Loucy (cell line): ENCODE measurements around the gene LIMA1.
"Not testable (repeated sequence)": the region's sequence is repeated elsewhere in the genome, so short reads cannot be mapped to it uniquely, and the experiment has no call there.

Source experiments
- H2AFZ ChIP-seq: fragments of 200-600 bp; sonication (generic); 2 replicates; pipeline ENCODE4 v1.6.0; 2016; ENCODE audit warnings: antibody characterized with exemption, mild to moderate bottlenecking, low read length, moderate library complexity
- H3F3A ChIP-seq: fragments of 200-600 bp; 2 replicates; pipeline ENCODE4 v1.6.0; 2016; ENCODE audit warnings: antibody characterized with exemption, low read depth, mild to moderate bottlenecking
- H3K27me3 ChIP-seq: fragments of 200-600 bp; sonication (generic); 2 replicates; pipeline ENCODE4 v1.6.1; 2014; ENCODE audit warnings: low read length, mild to moderate bottlenecking; ENCODE audit not compliant: insufficient read depth, poor library complexity, severe bottlenecking
- H3K36me3 ChIP-seq: fragments of 200-600 bp; sonication (generic); 2 replicates; pipeline ENCODE4 v1.6.1; 2016; ENCODE audit warnings: low read length; ENCODE audit not compliant: insufficient read depth
- H3K4me1 ChIP-seq: fragments of 200-600 bp; sonication (generic); 2 replicates; pipeline ENCODE4 v1.5.1; 2014; ENCODE audit warnings: low read length, mild to moderate bottlenecking; ENCODE audit not compliant: insufficient read depth, poor library complexity, severe bottlenecking
- H3K4me2 ChIP-seq: fragments of 200-600 bp; sonication (generic); 2 replicates; pipeline ENCODE4 v1.6.0; 2014; ENCODE audit warnings: antibody characterized with exemption, low read length, low read depth, mild to moderate bottlenecking; ENCODE audit not compliant: poor library complexity, severe bottlenecking
- H3K4me3 ChIP-seq: fragments of 200-600 bp; sonication (generic); 2 replicates; pipeline ENCODE4 v1.5.1; 2014; ENCODE audit warnings: low read length, mild to moderate bottlenecking, mixed read lengths; ENCODE audit not compliant: poor library complexity, severe bottlenecking
- H3K79me2 ChIP-seq: fragments of 200-600 bp; sonication (generic); 2 replicates; pipeline ENCODE4 v1.6.1; 2014; ENCODE audit warnings: low read length; ENCODE audit not compliant: insufficient read depth
- H3K9ac ChIP-seq: fragments of 200-600 bp; sonication (generic); 2 replicates; pipeline ENCODE4 v1.6.0; 2014; ENCODE audit warnings: mild to moderate bottlenecking, low read depth, low read length, moderate library complexity; ENCODE audit not compliant: poor library complexity, severe bottlenecking
- H3K9me2 ChIP-seq: fragments of 200-600 bp; sonication (generic); replicated peaks from 2 replicates; pipeline ENCODE4 v1.6.1; 2016; ENCODE audit warnings: low read depth, low read length, mixed read lengths
- H3K9me3 ChIP-seq: fragments of 200-600 bp; sonication (generic); 2 replicates; pipeline ENCODE4 v1.6.1; 2014; ENCODE audit warnings: mild to moderate bottlenecking, antibody characterized with exemption, low read length, low read depth; ENCODE audit not compliant: insufficient read depth
- H4K20me1 ChIP-seq: fragments of 200-600 bp; sonication (generic); 2 replicates; pipeline ENCODE4 v1.6.0; 2014; ENCODE audit warnings: antibody characterized with exemption, low read length, mild to moderate bottlenecking; ENCODE audit not compliant: insufficient read depth, poor library complexity, severe bottlenecking
- CTCF ChIP-seq: fragments of 200-600 bp; sonication (generic); conservative IDR thresholded peaks from 2 replicates; pipeline ENCODE4 v1.5.1; 2014; ENCODE audit warnings: mild to moderate bottlenecking, antibody characterized with exemption, low read length
- EZH2phosphoT487 ChIP-seq: fragments of 200-600 bp; IDR thresholded peaks from 2 replicates; pipeline ENCODE4 v1.6.1; 2018; ENCODE audit warnings: antibody characterized with exemption, mild to moderate bottlenecking, moderate library complexity, borderline replicate concordance

Gene LIMA1

GRCh38 chr12:50275556-50275955, 7.8 kb downstream of the LIMA1 start:
- Histone ChIP-seq H2AFZ (peak overlapping the region; percentile 37; the same call in 1 of the 2 replicates), H3K4me1 (peaks cover 17% of the 10 kb centered on the region), H3K36me3 (no peaks in the 10 kb centered on the region), H3K9ac (no peak overlapping the region), H3K9me3 (no peaks in the 10 kb centered on the region), H3K4me2 (peak overlapping the region; percentile 61), H3K9me2 (no peaks in the 10 kb centered on the region), H3K79me2 (no peaks in the 10 kb centered on the region), H3F3A (0 out of 2 replicates have a peak, but pooled peaks cover 3% of the 10 kb centered on the region), H3K4me3 (peak overlapping the region; percentile 30), H4K20me1 (no peaks in the 10 kb centered on the region), H3K27me3 (no peaks in the 10 kb centered on the region)
- no peak for TF ChIP-seq CTCF
- TF ChIP-seq EZH2phosphoT487, result no peak

GRCh38 chr12:50275127-50275526, 8.2 kb downstream of the LIMA1 start:
- peak overlapping the region; percentile 30 for H3K4me3 ChIP-seq
- not testable (repeated sequence) for H3K9ac ChIP-seq, H3F3A ChIP-seq, H3K9me2 ChIP-seq, H4K20me1 ChIP-seq, H3K27me3 ChIP-seq, H3K79me2 ChIP-seq, H3K36me3 ChIP-seq, H3K9me3 ChIP-seq
- H2AFZ ChIP-seq, result peak overlapping the region; percentile 37; the same call in 1 of the 2 replicates
- peak overlapping the region; percentile 61 for H3K4me2 ChIP-seq
- H3K4me1 ChIP-seq, result peaks cover 17% of the 10 kb centered on the region

DNA sequence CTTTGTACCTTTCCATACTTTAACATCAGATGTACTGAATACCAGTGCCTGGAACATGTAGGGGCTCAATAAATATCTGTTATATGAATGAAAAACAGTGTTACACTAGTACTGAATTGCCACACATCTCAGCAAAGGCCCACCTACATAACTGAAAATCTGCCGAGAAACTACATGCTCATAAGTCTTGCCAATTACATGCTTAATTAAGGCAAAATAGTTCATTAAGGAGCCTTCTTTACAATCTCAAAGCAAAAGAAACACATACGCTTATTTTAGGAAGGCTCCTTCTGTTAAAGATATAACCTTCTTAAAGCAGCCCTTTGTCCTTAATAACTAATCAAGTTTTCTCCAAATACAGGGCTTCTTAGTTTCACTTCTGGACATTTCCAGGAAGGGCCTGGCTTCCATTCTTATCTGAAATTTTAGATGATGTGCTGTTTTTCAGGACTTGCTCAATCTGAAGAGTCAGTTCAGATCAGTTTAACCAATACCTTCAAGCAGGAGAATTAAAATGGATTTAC, 11.5 kb downstream of the LIMA1 start:
- Histone ChIP-seq H2AFZ (no peak overlapping the region; the same call in 1 of the 2 replicates), H3K4me3 (no peak overlapping the region), H3K9ac (no peak overlapping the region), H3K36me3 (no peaks in the 10 kb centered on the region), H3F3A (0 out of 2 replicates have a peak, but pooled peaks cover 3% of the 10 kb centered on the region), H3K4me1 (peaks cover 13% of the 10 kb centered on the region), H3K79me2 (no peaks in the 10 kb centered on the region), H3K9me2 (no peaks in the 10 kb centered on the region), H4K20me1 (no peaks in the 10 kb centered on the region), H3K4me2 (no peak overlapping the region), H3K9me3 (no peaks in the 10 kb centered on the region), H3K27me3 (no peaks in the 10 kb centered on the region)
- TF ChIP-seq EZH2phosphoT487 (no peak), CTCF (no peak)

DNA sequence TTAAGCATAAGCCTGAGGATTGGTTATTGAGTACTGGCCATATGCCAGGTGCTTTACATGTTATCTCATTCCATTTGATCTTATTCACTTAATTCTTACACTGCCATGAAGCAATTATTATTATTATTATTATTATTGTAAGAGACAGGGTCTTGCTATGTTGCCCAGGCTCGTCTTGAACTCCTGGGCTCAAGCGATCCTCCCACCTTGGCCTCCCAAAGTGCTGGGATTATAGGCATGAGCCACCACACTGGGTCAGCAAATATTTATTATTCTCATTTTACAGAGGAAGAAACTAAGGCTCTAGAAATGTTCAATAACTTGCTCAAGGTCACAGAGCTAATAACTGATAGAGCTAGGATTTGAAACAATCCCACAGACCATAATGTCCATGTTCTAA, 14.8 kb downstream of the LIMA1 start:
- Histone ChIP-seq H3K9me2 (no peaks in the 10 kb centered on the region), H3K4me2 (no peak overlapping the region), H3K4me1 (no peaks in the 10 kb centered on the region), H2AFZ (no peak overlapping the region), H3K4me3 (no peak overlapping the region), H3K27me3 (no peaks in the 10 kb centered on the region), H4K20me1 (no peaks in the 10 kb centered on the region), H3K9me3 (no peaks in the 10 kb centered on the region), H3K79me2 (no peaks in the 10 kb centered on the region), H3F3A (no peaks in the 10 kb centered on the region), H3K9ac (no peak overlapping the region), H3K36me3 (no peaks in the 10 kb centered on the region)
- TF ChIP-seq CTCF (no peak), EZH2phosphoT487 (no peak)
